HT1080 (cell line): Measurements from ENCODE around the gene FSIP1. TPM values are rescaled to one million over a fixed set of nuclear protein-coding genes. Genes with fewer than 3 reads are reported as not detected.
A peak's percentile ranks its signal among the peaks of the same experiment; 100 is the strongest.
"Not testable (repeated sequence)": the region's sequence is repeated elsewhere in the genome, so short reads cannot be mapped to it uniquely, and the experiment has no call there.

Source experiments
- DNase-seq: peaks from one replicate; pipeline ENCODE4 v3.0.0-alpha.2; 2015; ENCODE audit warnings: low read depth
- polyA plus RNA-seq, 2 experiments: library from polyadenylated mRNA; depleted of rRNA; stranded (reverse); fragments of >200 nt; gene quantifications; 2 replicates each; pipeline ENCODE4 v1.2.3, GENCODE V29; 2015
- total RNA-seq: library from RNA; depleted of rRNA; stranded (reverse); fragments of >200 nt; shearing (Covaris generic); gene quantifications from 2 replicates; pipeline ENCODE4 v1.2.3, GENCODE V29; 2014; rRNA removed

The FSIP1 gene
- 0.43 and 0.93 TPM in 2 replicates for total RNA-seq
- polyA plus RNA-seq (2015; cell fraction: cytosol; rRNA removed), result 0.19 and 0.21 TPM in 2 replicates
- 0.42 and 0.49 TPM in 2 replicates for polyA plus RNA-seq (2015; cell fraction: nucleus; rRNA removed)

GRCh38 chr15:39782441-39783138, at the start of gene FSIP1:
TSS of gene FSIP1 (minus strand) at chr15:39782841. CDS start at chr15:39776524, 6,317 bp downstream.
- DNase-seq, result peak; percentile 95

GRCh38 chr15:39830166-39830565, 47.5 kb upstream of the FSIP1 start:
- DNase-seq, result no peak

- DNase-seq, result peak; percentile 51
Measured at GRCh38 chr15:39828374-39828931, 45.8 kb upstream of the FSIP1 start.

- no peak for DNase-seq
Measured at GRCh38 chr15:39826975-39827374, 44.3 kb upstream of the FSIP1 start.

GRCh38 chr15:39823634-39824033, 41.0 kb upstream of the FSIP1 start:
- no peak for DNase-seq

GRCh38 chr15:39820050-39820602, 37.5 kb upstream of the FSIP1 start:
- no peak for DNase-seq

- no peak for DNase-seq
Measured at GRCh38 chr15:39819533-39819932, 36.9 kb upstream of the FSIP1 start.

- DNase-seq, result no peak
Measured at GRCh38 chr15:39817892-39818291, 35.3 kb upstream of the FSIP1 start.

GRCh38 chr15:39814489-39814888, 31.8 kb upstream of the FSIP1 start:
- DNase-seq, result no peak

GRCh38 chr15:39812651-39813050, 30.0 kb upstream of the FSIP1 start:
- DNase-seq, result not testable (repeated sequence)

GRCh38 chr15:39808909-39809308, 26.3 kb upstream of the FSIP1 start:
- no peak for DNase-seq

- no peak for DNase-seq
Measured at GRCh38 chr15:39807791-39808190, 25.1 kb upstream of the FSIP1 start.

- no peak for DNase-seq
Measured at GRCh38 chr15:39804026-39804425, 21.4 kb upstream of the FSIP1 start.

- DNase-seq, result no peak
Measured at GRCh38 chr15:39803016-39803415, 20.4 kb upstream of the FSIP1 start.

- DNase-seq, result no peak
Measured at GRCh38 chr15:39801641-39802309, 19.1 kb upstream of the FSIP1 start.

- DNase-seq, result no peak
Measured at GRCh38 chr15:39799552-39800011, 16.9 kb upstream of the FSIP1 start.

GRCh38 chr15:39798382-39798781, 15.7 kb upstream of the FSIP1 start:
- no peak for DNase-seq

- DNase-seq, result no peak
Measured at GRCh38 chr15:39797407-39797806, 14.8 kb upstream of the FSIP1 start.

GRCh38 chr15:39796601-39797000, 14.0 kb upstream of the FSIP1 start:
- DNase-seq, result no peak

- no peak for DNase-seq
Measured at GRCh38 chr15:39795486-39795885, 12.8 kb upstream of the FSIP1 start.

- DNase-seq, result no peak
Measured at GRCh38 chr15:39794954-39795353, 12.3 kb upstream of the FSIP1 start.

GRCh38 chr15:39793923-39794322, 11.3 kb upstream of the FSIP1 start:
- no peak for DNase-seq
